Jurkat, Clone E6-1 (cell line): ENCODE results near the gene PLXND1.
"Not testable (repeated sequence)": the region's sequence is repeated elsewhere in the genome, so short reads cannot be mapped to it uniquely, and the experiment has no call there.

Experiments
- DNase-seq: peaks from one replicate; pipeline ENCODE4 v3.0.0-alpha.2; 2011; ENCODE audit warnings: low read depth, low spot score
- H3K4me3 ChIP-seq: 2 replicates; pipeline ENCODE4 v1.5.1; 2011; ENCODE audit warnings: mild to moderate bottlenecking, low read length, control low read depth, moderate library complexity

PLXND1 gene

DNA sequence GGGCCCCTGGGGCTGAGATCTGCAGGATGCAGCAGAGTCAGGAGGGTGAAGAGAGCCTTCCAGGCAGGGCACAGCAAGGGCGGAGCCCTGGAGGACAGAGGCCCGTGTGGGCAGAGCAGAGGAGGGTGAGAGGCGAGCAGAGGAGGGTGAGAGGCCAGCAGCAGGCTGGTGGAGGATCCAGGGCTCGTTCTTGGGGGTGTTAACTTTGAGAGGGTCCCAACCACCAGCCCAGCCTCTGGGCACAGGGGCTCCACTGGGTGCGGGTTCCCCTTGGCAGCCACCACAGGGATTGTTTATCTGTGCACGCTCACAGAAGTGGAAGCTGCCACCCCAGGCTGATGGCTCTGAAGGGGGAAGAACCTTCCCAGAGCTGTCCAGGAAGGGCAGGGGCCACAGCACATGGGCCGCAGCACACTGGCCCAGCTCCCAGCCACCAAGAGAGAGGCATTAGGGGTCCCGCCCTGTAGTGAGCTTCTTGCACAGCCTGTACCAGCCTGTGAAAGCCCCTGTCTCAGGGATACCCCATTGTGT lies 9.3 kb upstream of the PLXND1 start:
- DNase-seq = no peak

DNA sequence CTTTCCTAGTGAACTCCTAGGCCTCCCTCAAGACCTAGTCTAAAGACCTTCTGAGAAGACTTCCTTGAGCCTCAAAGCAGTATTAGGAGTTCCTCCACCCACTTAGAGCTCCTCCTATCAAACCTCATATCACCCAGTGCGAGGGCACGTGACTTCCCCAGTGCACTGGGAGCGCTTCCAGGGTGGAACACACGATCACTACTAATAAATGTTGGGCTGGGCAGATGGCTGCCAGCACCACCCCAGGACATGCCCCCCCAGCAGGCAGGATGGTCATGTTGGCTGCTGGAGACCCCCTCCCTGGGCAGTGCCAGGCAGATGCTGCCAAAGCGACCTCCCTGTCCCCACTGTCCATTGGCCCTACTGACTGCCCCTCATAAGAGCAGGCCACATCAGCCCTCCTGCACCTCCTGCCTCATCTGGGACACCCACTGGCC lies 8.5 kb upstream of the PLXND1 start:
- DNase-seq = peak; percentile 21
- H3K4me3 ChIP-seq = no peak overlapping the region

More for the DNA sequence above, 9.3 kb upstream of the PLXND1 start:
- no peak overlapping the region for H3K4me3 ChIP-seq

DNA sequence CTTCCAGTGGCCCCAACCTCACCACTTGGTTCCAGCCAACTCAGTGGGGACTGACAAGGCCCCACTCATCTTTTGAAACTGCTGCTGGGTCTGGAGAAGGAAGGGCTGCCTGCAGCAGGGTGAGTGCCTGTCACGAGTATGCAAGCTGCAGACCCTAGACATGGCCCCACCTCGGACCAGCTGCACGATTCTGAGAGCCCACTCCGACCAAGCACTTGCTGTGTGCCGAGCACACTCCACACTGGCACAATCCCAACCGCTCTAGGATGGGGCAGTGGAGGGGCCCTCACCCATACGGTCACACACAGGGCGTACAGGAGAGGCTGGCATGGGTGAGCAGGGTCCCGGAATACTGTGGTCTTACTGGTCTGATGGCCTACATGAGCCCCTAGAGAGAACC lies 8.0 kb upstream of the PLXND1 start:
- no peak for DNase-seq
- H3K4me3 ChIP-seq = no peak overlapping the region

DNA sequence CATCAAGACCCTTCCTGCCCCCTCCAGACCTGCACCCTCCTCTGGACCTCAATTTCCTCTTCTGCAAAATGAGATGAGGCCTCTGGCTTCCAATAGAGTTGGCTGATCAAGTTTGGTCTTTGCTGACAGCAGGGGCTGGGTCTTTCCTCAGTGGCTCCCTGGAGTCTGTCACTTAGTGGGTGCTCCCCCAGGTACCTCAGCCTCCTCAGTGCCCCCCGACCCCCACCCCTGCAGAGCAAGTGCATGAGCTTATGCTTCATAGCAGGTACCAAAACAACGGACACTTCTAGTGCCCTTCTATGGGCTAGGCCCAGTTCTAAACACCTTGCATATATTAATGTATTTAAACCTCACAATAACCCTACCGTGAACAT lies 6.9 kb upstream of the PLXND1 start:
- DNase-seq = no peak
- H3K4me3 ChIP-seq = no peak overlapping the region

DNA sequence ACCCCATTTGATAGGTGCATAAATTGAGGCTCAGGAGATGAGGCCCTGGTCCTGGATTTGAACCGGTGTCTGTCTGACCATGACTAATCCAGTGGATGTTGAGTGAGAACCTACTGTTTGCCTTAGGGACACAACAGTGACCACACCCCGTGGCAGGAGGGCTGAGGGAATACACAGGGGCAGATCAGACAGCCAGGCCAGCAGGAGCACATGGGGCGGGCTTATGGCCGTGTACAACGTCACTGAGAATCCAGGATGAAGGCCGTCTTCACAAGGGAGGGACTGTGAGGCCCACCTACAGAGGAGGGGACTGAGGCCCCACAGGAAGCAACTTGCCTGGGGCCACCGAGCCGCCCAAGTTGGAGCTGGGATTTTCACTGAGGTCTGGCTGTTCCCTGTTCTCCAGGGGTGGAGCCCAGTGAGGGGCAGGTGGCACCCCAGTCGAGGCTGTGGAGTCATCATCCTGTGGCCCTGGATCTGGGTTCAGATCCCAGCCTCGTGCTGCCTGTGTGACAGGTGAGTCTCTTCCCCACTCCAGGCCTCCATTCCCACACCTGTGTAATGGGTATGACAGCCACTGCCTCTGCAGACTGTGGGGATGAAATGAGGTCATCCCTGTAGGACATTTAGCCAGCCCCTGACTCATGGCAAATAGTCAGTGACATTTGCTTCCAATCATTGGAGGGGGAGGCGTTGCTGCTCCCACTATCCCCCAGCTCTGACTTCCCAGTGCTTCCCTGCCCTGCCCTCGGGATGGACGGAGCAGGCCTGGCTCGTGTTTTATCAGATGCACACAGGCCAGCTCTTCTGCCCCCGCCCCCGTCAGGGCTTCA lies 6.3 kb upstream of the PLXND1 start:
- H3K4me3 ChIP-seq = no peak overlapping the region
- no peak for DNase-seq

DNA sequence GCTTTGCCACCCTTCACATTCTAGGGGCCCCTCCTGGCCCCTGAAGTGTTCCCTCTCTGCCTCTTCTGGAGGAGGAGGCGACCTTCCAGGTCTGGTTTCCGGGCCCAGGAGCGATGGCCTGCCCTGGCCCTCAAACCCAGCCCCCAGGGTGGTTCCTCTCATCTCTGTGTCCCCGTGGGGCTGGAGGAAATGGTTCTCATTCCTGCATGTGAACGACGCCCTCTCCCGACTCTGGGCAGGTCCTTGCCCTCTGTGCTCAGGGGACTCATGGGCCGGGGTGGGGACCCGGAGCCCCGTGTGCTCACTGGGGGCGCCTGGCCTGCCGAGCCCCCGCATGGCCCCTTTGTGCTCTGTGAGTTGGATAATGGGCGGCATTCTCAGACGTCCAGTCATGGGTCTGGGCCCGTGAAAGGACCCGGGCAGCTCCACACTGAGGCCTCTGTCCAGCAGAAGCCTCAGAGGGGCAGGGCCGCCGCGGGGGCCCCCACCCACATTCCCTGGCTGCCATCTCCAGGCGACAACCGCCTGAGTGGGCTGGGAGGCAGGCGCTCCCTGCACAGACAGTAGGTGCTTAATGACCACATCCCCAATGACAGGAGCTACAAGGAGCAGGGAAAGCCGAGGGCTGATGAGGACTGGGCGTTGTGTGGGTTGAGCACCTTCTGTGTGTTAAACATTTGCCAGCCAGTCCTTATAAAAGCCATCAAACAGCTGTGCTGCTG lies 5.5 kb upstream of the PLXND1 start:
- H3K4me3 ChIP-seq = no peak overlapping the region
- DNase-seq = no peak

DNA sequence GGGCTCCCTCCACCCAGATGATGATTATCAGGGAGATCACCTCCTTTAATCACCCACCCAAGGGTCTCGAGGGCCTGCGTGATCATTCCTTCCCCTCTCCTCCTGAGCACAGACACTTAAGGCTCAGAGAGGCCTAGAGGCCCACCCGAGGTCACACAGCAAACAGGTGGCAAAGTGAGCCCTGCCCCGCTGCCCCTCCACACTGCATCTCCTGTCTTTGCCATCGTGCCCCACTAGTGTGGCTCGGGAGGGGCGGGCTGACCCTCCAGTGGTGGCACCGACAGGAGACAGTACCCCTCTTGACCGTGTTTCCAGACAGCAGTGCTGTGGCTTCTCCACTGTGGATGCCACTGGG lies 4.9 kb upstream of the PLXND1 start:
- no peak overlapping the region for H3K4me3 ChIP-seq
- DNase-seq = no peak

DNA sequence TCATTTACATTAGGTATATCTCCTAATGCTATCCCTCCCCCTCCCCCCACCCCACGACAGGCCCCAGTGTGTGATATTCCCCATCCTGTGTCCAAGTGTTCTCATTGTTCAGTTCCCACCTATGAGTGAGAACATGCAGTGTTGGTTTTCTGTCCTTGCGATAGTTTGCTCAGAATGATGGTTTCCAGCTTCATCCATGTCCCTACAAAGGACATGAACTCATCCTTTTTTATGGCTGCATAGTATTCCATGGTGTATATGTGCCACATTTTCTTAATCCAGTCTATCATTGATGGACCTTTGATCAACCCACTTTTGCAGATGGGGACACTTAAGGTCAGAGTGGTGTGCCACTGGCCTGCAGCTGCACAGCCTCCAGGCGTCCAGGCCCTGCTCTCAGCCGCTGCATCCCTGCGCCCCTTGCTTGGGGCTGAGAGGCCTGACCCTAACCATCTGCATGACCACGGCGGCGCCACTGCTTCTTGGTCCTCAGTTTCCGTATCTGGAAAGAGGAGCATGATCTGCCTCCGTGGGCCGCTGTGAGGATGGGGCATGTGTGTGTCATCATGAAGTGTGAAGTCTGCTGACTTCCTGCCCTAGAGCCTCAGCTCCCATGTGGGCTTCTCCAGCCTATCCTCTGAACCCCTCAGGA lies 4.4 kb upstream of the PLXND1 start:
- not testable (repeated sequence) for DNase-seq

DNA sequence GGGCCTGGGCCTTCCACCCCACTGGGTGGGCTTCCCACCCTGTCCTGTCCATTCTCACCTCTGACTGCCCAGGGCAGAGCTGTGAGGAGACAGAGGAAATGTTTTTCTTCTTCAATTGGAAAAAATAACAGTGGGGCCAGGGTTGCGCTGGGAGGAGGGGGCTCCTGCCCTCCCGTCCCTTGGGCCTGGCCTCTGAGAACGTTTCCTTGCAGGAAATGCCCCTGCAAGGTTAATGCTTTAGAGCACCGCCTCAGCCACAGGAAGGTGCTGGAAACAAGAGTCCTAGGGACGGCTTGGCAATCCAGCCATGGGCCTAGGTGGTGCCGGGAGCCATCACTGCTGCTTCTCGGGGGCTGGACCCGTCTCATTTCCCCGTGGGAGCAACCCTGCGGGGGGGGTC lies 3.8 kb upstream of the PLXND1 start:
- H3K4me3 ChIP-seq = no peak overlapping the region
- no peak for DNase-seq

More for the DNA sequence above, 4.4 kb upstream of the PLXND1 start:
- H3K4me3 ChIP-seq = not testable (repeated sequence)

DNA sequence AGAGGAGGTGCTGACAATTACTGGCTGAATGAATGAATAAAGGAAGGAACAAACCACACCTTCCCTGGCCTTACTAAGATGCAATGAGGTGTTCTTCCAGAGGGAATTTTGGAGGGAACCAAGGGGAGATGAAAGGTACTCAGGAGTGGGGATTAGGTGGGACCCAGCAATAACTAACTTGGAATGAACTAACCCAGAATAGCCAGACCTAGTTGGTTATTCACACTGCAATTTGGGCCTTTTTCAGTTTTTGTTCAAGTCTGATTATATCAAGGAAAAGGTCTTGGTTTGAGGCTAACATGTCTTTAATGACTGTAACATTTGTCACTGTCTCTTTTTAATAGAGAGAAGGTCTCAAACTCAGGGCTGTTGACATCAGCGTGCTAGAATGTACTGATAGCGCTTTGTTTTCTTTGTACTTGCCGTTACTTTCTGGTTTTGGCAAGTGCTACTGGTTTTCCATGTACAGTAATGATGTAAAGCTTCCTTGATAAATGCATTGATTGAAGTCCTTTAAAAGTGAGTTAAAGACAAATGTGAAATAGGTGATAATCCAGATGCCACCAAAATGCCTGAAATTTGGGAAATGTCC lies 3.2 kb upstream of the PLXND1 start:
- no peak for DNase-seq
- no peak overlapping the region for H3K4me3 ChIP-seq

DNA sequence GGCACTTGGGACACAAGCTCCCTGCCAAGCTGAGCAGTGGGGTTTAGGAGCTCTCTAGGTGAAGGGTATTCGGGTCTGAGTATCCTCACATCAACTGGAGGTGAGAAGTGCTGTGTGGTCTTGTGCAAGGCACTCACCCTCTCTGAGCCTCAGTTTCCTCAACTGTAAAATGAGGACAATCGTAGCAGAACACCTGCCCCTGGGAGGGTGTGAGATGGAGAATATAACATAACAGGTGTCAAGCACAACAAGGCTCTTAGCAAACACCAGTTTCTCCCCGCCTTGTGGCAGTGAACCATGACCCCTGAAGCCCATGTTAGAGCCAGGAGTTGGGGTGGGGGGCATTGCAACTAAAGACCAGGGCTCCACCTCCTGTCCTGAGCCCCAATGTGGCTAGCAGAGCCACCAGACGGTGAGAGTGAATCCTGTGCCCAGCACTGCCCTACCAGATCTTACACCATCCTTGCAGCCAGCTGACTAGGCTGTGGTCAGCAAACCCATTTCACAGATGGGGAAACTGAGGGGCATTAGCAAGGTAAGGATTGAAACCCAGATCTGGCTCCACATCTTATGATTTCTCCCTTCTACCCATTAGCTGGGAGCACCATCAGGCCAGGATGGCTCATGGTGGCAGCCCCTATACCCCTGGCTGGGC lies 2.6 kb upstream of the PLXND1 start:
- no peak overlapping the region for H3K4me3 ChIP-seq
- DNase-seq = no peak

DNA sequence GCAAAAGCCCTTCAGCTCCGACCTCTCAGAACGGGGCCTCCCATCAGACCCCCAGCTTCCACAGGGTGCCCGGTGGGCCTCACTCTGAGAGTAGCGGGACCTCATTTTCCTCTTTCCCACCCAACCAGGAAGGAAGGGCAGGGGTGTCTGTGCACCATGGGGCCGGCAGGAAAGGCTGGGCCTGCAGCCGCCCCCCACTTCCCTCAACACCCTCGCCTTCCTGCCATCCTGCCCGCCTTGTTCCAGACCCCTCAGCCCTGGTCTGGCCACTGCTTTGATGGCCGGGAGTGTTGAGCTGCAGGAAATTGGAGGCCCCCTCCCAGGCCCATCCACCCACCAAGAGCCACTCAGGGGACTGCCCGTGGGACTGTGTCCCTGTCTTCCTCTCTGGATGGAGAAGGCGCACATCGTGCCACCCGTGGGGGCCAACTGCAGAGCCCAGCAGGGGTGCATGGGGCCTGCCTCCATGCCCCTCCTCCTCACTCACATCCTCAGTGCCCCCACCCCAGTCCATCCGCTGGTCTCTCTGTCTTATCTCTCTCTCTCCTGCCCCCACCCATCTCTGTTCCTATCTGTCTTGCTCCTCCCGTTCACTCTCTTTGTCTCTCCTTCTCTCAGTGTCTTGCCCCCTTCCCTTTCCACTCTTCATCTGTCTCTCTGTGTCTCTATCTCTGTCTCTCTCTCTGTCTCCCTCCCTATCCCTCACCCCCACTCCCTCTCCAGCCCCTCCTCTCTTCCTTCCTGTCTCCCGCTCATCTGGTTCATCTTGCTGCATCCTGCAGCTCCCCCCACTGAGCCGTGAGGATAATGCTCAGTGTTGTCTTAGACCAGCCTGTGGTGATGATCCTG lies 1.8 kb upstream of the PLXND1 start:
- DNase-seq = peak; percentile 59
- H3K4me3 ChIP-seq = no peak overlapping the region

DNA sequence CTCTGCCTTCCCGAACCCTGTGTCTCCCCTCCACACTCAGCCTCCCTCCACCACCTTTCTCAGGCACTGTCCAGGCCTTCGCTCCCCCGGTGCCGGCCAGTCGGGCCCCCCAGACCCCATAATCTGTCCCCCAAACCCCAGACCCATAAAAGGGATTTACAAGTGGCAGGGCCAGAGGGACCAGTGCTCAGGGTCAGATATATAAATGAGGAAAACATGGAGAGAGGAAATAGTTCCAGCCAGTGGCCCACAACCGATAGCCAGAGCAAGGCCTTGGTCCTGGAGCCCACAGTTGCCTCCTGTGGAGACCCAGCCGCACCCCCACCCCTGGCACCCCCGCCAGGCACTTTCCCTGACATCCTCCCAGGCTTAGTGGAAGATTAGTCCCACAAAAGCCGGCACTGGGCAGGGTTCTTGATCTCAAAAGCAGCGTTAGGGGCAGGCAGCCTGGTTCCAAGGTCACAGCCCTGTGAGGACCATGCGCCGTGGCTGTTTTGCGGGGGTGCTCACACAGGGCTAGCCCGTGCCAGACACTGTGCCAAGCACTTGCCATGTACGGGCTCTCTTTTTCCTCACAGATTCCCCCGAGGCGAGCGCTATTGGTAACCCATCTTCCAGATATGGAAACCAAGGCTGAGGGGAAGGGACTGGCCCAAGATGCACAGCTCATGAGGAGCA lies 1.1 kb upstream of the PLXND1 start:
- no peak for DNase-seq
- no peak overlapping the region for H3K4me3 ChIP-seq

DNA sequence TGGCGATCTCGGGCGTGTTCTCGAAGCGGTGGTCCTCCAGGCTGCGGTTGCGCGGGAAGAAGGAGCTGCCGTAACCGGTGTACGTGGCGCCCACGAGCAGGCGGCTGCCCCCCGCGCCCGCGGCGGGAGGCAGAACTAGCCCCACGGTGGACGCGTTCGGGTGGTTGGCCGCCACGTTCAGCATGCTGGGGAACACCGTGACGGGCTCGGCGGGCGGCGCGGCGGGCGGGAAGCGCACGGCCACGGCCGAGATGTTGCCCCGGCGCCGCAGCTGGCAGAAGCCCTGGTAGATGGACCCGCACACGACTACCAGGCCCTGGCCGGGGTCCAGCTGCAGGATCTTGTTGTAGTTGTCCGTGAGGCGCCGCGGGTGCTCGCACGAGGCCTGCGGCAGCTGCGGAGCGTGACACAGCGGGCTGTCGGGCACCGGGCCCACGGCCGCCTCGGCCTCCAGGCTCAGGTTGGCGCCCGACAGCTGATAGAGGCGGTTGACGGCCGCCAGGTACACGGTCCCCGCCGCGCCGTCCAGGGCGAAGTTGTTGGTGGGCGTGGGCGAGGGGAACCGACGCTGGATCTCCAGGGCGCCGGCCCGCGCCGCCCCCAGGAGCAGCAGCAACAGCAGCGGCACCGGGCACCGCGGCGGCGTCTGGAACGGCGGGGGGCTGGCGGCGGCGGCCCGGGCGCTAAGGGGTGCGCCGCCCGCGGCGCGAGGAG lies 397 bp downstream of the PLXND1 start:
- H3K4me3 ChIP-seq = peak overlapping the region; percentile 44
- no peak for DNase-seq

DNA sequence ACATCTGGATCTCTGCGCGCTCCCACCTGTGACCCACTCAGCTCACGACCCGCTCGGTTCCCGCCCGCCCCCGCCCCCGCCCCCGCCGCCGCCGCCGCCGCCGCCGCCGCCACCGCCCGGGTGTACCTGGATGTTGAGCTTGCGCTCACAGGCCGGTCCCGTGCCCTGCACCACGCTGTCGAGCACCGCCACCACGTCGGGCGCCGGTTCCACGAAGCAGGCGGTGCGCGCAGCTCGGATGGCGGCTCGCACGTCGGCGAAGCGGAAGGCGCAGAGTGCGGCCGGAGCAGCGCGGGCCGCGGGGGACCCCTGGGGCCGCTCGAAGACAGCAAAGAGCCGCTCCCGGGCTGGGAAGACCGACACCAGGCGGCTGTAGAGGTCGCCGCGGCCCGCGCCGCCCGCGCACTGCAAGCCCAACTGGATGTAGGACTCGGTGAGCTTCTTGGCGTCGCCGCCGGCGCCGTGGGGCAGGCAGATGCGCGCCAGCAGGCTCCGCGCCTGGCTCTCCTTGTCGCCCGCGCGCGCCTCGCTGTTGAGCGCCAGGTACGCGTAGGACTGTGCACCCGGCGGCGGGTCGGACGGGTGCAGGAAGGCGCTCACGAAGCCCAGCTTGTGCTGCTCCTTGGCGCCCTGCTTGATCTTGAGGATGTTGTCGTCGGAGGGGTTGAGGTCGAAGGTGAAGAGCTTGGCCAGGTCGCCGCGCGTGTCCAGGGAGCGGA lies 1.1 kb downstream of the PLXND1 start:
- no peak overlapping the region for H3K4me3 ChIP-seq
- DNase-seq = peak; percentile 15

DNA sequence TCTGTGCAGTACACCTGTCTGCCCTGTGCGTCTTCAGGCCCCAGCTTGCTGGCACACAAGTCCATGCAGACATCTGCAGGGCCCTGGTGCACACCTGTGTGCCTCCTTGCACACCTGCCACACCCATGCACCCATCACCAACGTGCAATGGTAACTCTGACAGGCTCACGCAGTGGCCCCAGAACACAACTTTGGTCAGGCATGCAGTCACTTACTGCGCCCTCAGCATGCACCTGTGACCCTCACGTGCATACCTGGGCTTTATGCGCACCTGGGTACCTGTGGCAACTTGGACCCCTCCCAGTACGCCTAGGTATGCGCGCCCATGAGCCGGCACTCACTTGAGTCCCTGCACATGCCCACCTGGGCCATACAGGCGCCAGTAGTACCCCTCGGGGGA lies 1.7 kb downstream of the PLXND1 start:
- no peak for DNase-seq

More for the DNA sequence above, 1.7 kb downstream of the PLXND1 start:
- no peak overlapping the region for H3K4me3 ChIP-seq
